Neural progenitor cell (in vitro differentiated cells): Measurements from ENCODE around the gene FNIP2.

Experiments used
- EZH2phosphoT487 ChIP-seq: fragments of 200-600 bp; sonication (generic); IDR thresholded peaks from 2 replicates; pipeline ENCODE4 v1.6.1; 2017; ENCODE audit warnings: antibody characterized with exemption
- TF ChIP-seq, protein P1 (sequence below): fragments of 200-600 bp; sonication (generic); IDR thresholded peaks from 2 replicates; pipeline ENCODE4 v1.5.1; 2017; ENCODE audit warnings: antibody characterized with exemption, mild to moderate bottlenecking

DNA sequence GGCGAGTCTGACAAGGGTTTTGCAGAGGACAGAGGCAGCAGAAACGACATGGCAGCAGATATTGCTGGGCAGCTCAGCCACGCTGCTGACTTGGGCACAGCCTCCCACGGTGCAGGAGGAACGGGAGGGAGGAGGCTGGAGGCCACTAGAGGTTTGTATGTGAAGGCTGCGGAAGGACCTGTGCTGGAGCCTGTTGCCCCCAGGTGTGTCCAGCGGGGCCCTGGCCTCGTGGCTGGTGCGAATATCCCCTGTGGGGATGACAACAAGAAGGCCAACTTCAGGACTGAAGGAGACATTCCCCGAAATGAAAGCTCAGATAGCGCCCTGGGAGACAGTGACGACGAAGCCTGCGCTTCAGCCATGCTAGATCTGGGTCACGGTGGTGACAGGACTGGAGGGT is 100.2 kb downstream of the FNIP2 start:
- TF ChIP-seq, protein P1, sequence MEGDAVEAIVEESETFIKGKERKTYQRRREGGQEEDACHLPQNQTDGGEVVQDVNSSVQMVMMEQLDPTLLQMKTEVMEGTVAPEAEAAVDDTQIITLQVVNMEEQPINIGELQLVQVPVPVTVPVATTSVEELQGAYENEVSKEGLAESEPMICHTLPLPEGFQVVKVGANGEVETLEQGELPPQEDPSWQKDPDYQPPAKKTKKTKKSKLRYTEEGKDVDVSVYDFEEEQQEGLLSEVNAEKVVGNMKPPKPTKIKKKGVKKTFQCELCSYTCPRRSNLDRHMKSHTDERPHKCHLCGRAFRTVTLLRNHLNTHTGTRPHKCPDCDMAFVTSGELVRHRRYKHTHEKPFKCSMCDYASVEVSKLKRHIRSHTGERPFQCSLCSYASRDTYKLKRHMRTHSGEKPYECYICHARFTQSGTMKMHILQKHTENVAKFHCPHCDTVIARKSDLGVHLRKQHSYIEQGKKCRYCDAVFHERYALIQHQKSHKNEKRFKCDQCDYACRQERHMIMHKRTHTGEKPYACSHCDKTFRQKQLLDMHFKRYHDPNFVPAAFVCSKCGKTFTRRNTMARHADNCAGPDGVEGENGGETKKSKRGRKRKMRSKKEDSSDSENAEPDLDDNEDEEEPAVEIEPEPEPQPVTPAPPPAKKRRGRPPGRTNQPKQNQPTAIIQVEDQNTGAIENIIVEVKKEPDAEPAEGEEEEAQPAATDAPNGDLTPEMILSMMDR: no peak
- no peak for TF ChIP-seq EZH2phosphoT487
